ENCODE data around the gene MYO5A. TPM values are rescaled to one million over a fixed set of nuclear protein-coding genes. Genes with fewer than 3 reads are reported as not detected.

MYO5A gene
- total RNA-seq, 4 donors from 2014 or later = 5.8 to 51.2 (median 10.2) TPM

DNA sequence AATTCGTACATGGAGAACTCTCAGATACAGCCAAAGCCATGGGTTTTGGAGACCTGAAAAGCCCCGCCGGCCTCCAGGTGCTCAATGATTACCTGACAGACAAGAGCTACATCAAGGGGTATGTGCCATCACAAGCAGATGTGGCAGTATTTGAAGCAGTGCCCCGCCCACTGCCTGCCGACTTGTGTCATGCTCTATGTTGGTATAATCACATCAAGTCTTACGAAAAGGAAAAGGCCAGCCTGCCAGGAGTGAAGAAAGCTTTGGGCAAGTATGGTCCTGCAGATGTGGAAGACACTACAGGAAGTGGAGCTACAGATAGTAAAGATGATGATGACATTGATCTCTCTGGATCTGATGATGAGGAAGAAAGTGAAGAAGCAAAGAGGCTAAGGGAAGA lies 23.5 kb downstream of the MYO5A start:
- H3K27me3 ChIP-seq = no peaks in the 10 kb centered on the region
- no peaks in the 10 kb centered on the region for H3K36me3 ChIP-seq
- H3K9me3 ChIP-seq = no peaks in the 10 kb centered on the region
- H3K4me3 ChIP-seq = no peak overlapping the region
- H3K4me1 ChIP-seq = peaks cover 25 to 33% of the 10 kb centered on the region in 2 donors
- ATAC-seq (no peak), DNase-seq (peak in 1 of 2 donors; percentile 56)
- in situ Hi-C loops (cut with MboI; ENCODE audit: low sequenced_read_pairs in 4 of 4) = no loop called here
- TF ChIP-seq CTCF (IDR thresholded peaks at IDR 0.05 in 4 of 5, conservative IDR thresholded peaks at IDR 0.05 in 1 of 5) (no peak), POLR2A (IDR thresholded peaks at IDR 0.05) (no peak)
- H3K27ac ChIP-seq = no peak overlapping the region
- intact Hi-C loops (cut with DNase I; ENCODE audit: low total_unique reads) = loop anchor here (10.0 kb wide), 1 partner anchor 60 kb away; no protein-coding TSS in a partner anchor

DNA sequence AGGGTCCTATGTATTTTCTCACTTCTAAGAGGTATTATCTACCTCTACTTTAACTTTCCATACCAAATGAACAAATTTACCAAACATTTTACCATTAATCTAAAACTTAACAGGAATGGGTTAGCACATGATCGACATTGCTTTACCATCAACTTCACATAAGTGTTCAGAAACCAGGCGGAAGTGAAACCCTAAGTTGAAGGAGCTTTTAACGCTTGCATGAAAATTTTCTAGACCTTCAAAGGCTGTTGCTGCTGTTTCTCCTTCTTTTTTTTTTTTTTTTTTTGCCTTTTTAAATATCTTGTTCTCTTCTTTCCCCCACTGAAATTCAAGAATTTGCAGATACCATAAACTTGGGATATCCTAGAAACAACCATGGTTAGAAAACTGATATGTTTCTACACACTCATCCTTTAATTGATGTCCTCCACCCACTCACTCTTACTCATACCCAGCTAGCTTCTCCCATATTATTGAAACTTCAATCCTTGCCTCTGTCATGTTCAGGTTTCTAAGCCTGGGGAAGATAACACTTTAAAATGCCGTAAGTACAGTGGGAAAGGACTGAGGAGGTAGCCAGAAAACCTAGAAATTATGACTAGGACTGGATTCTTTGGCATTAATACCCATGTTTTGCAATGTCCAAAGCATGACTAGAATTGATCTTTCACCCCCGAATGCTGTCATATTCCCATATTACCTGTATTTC lies 24.7 kb downstream of the MYO5A start:
- Histone ChIP-seq H3K4me3 (no peak overlapping the region), H3K27ac (no peak overlapping the region), H3K27me3 (no peaks in the 10 kb centered on the region), H3K9me3 (no peaks in the 10 kb centered on the region), H3K36me3 (no peaks in the 10 kb centered on the region), H3K4me1 (peaks cover 14 to 21% of the 10 kb centered on the region in 2 donors)
- TF ChIP-seq POLR2A (IDR thresholded peaks at IDR 0.05) (no peak), CTCF (IDR thresholded peaks at IDR 0.05 in 4 of 5, conservative IDR thresholded peaks at IDR 0.05 in 1 of 5) (no peak)
- intact Hi-C loops (cut with DNase I; ENCODE audit: low total_unique reads) = loop anchor here (10.0 kb wide), 1 partner anchor 59 kb away; no protein-coding TSS in a partner anchor
- in situ Hi-C loops (cut with MboI; ENCODE audit: low sequenced_read_pairs in 4 of 4) = no loop called here
- DNase-seq = no peak
- ATAC-seq = no peak

DNA sequence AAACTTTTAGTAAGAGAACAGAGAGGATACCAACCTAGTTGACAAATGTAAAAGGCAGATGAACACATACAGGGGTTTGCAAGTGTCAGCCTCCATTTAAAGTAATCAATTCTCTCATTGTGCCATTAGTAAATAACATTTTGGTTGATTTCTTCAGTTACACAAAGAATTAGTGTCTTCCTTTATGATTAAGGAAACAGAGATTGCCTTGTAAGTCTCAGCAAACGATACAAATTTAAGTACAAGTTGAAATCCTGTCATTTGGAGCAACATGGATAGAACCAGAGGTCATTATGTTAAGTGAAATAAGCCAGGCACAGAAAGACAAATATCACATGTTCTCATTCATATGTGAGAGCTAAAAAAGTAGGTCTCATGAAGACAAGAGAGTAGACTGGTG lies 26.1 kb downstream of the MYO5A start:
- ATAC-seq (no peak), DNase-seq (no peak)
- H3K27me3 ChIP-seq = no peaks in the 10 kb centered on the region
- in situ Hi-C loops (cut with MboI; ENCODE audit: low sequenced_read_pairs in 4 of 4) (no loop called here), intact Hi-C loops (cut with DNase I; ENCODE audit: low total_unique reads) (loop anchor here (10.0 kb wide), 1 partner anchor 58 kb away; no protein-coding TSS in a partner anchor)
- H3K4me1 ChIP-seq = peaks cover 11 to 15% of the 10 kb centered on the region in 2 donors
- no peaks in the 10 kb centered on the region for H3K9me3 ChIP-seq
- TF ChIP-seq CTCF (IDR thresholded peaks at IDR 0.05 in 4 of 5, conservative IDR thresholded peaks at IDR 0.05 in 1 of 5) (no peak), POLR2A (IDR thresholded peaks at IDR 0.05) (no peak)
- no peak overlapping the region for H3K27ac ChIP-seq
- no peaks in the 10 kb centered on the region for H3K36me3 ChIP-seq
- no peak overlapping the region for H3K4me3 ChIP-seq

GRCh38 chr15:52499506-52499905 lies 29.2 kb downstream of the MYO5A start:
- no peak overlapping the region for H3K4me3 ChIP-seq
- no peaks in the 10 kb centered on the region for H3K27me3 ChIP-seq
- intact Hi-C loops (cut with DNase I; ENCODE audit: low total_unique reads) = no loop called here
- in situ Hi-C loops (cut with MboI; ENCODE audit: low sequenced_read_pairs in 4 of 4) = no loop called here
- DNase-seq (no peak), ATAC-seq (no peak)
- H3K4me1 ChIP-seq = peaks cover 4 to 6% of the 10 kb centered on the region in 2 donors
- TF ChIP-seq POLR2A (IDR thresholded peaks at IDR 0.05) (no peak), CTCF (IDR thresholded peaks at IDR 0.05 in 4 of 5, conservative IDR thresholded peaks at IDR 0.05 in 1 of 5) (no peak)
- H3K9me3 ChIP-seq = no peaks in the 10 kb centered on the region
- no peaks in the 10 kb centered on the region for H3K36me3 ChIP-seq
- H3K27ac ChIP-seq = no peak overlapping the region

Measured in gastrocnemius medialis (tissue), 4 donors.